GM20431 (cell line): ENCODE data around the gene TMC6.
"Not testable (repeated sequence)": the region's sequence is repeated elsewhere in the genome, so short reads cannot be mapped to it uniquely, and the experiment has no call there.

Source experiments
- in situ Hi-C: fragments of 300-500 bp; cut with MseI, MboI; formaldehyde crosslinking; loops from one replicate; pipeline ENCODE4 v1.15.0; 2020; ENCODE audit warnings: low sequenced_read_pairs; ENCODE audit not compliant: unreplicated experiment

The TMC6 gene

GRCh38 chr17:78125138-78125913 is 3.2 kb downstream of the TMC6 start:
- in situ Hi-C loops: no loop called here

- in situ Hi-C loops: no loop called here
Observed at GRCh38 chr17:78124836-78125137, 3.8 kb downstream of the TMC6 start.

GRCh38 chr17:78124081-78124835 is 4.3 kb downstream of the TMC6 start:
- in situ Hi-C loops: no loop called here

- in situ Hi-C loops: no loop called here
Observed at GRCh38 chr17:78123258-78123929, 5.2 kb downstream of the TMC6 start.

- in situ Hi-C loops: no loop called here
Observed at GRCh38 chr17:78122931-78123249, 5.7 kb downstream of the TMC6 start.

- in situ Hi-C loops: no loop called here
Observed at GRCh38 chr17:78122216-78122930, 6.2 kb downstream of the TMC6 start.

GRCh38 chr17:78121801-78122215 is 6.7 kb downstream of the TMC6 start:
- in situ Hi-C loops: no loop called here

- in situ Hi-C loops: no loop called here
Observed at GRCh38 chr17:78120971-78121800, 7.4 kb downstream of the TMC6 start.

- in situ Hi-C loops: no loop called here
Observed at GRCh38 chr17:78120537-78120936, 8.0 kb downstream of the TMC6 start.

GRCh38 chr17:78118801-78119241 is 9.7 kb downstream of the TMC6 start:
- in situ Hi-C loops: no loop called here

GRCh38 chr17:78117027-78117981 is 11.3 kb downstream of the TMC6 start:
- in situ Hi-C loops: no loop called here

- in situ Hi-C loops: no loop called here
Observed at GRCh38 chr17:78116411-78116810, 12.1 kb downstream of the TMC6 start.

- in situ Hi-C loops: not testable (repeated sequence)
Observed at GRCh38 chr17:78115803-78116202, 12.8 kb downstream of the TMC6 start.

- in situ Hi-C loops: no loop called here
Observed at GRCh38 chr17:78114831-78115723, 13.5 kb downstream of the TMC6 start.

GRCh38 chr17:78113804-78114785 is 14.5 kb downstream of the TMC6 start:
- in situ Hi-C loops: no loop called here
